Activated T-cell treated with anti-CD3 and anti-CD28 coated beads, Interleukin-2, amount 50 U/mL, for 4 hours (primary cell): ENCODE data around the gene FAM200C. TPM values are rescaled to one million over a fixed set of nuclear protein-coding genes. Genes with fewer than 3 reads are reported as not detected.
A peak's percentile ranks its signal among the peaks of the same experiment; 100 is the strongest.

ENCODE experiments used
- ATAC-seq, 2 donors: fragments of 200-7000 bp; cut with Tn5 transposase; one replicate each; pipeline ENCODE4 v1.10.0; 2021
- DNase-seq: peaks from one replicate; pipeline ENCODE4 v3.0.0-alpha.2; 2020
- H3K27me3 Mint-ChIP-seq: one replicate; pipeline ENCODE4 v1.8.0; 2021; ENCODE audit warnings: low read depth, mixed read lengths
- H3K36me3 Mint-ChIP-seq: one replicate; pipeline ENCODE4 v1.8.0; 2022; ENCODE audit warnings: mixed read lengths; ENCODE audit not compliant: insufficient read depth
- H3K4me1 Mint-ChIP-seq: one replicate; pipeline ENCODE4 v1.8.0; 2021; ENCODE audit warnings: low read depth, mixed read lengths
- H3K4me3 Mint-ChIP-seq: one replicate; pipeline ENCODE4 v1.8.0; 2021; ENCODE audit warnings: mild to moderate bottlenecking, moderate library complexity, mixed read lengths
- H3K9me3 Mint-ChIP-seq: one replicate; pipeline ENCODE4 v1.8.0; 2021; ENCODE audit warnings: mixed read lengths
- total RNA-seq, 3 donors: library from RNA; stranded (reverse); gene quantifications; one replicate each; pipeline ENCODE4 v1.2.1, GENCODE V29; 2021

FAM200C gene
- total RNA-seq, 3 donors from 2014 or later, result 0.38 to 0.43 (median 0.42) TPM

DNA sequence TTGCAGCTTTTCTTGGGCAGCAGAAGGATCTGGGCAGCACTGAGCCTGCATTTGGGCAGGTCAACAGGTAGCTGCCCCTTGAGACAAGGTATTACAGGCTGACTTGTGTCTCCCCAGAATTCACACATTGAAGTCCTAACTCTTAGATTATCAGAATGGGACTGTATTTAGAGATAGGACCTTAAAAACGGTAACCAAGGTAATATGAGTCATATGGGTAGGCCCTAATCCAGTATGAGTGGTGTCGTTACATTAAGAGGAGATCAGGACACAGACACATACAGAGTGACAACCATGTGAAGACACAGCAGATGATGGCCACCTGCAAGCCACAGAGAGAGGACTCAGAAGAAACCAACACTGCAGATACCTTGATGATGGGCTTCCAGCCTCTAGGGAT, 32.6 kb downstream of the FAM200C start:
- Mint-ChIP-seq H3K9me3 (no peaks in the 10 kb centered on the region), H3K27me3 (peaks cover 52% of the 10 kb centered on the region), H3K4me3 (no peak overlapping the region), H3K36me3 (no peaks in the 10 kb centered on the region), H3K4me1 (peaks cover 9% of the 10 kb centered on the region)
- peak in 1 of 2 donors; percentile 18 for ATAC-seq
- DNase-seq, result no peak

DNA sequence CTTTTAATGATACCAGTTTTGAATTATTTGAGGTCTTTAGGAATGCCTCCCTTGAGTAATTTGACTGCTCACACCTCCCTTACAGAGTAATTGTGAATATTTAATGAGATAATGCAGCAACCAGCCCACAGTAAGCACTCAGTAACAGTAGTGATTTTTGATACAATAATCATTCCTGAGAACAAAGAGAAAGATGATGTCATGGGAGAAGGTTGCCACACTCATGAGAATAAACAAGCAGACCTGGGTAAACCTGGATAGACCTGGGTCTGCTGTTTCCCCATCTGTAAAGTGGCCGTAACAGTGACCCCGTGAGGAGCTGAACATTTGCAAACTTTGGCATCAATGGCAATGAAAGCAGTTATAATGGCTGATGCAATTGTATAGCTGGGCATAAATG, 33.6 kb downstream of the FAM200C start:
- H3K4me3 Mint-ChIP-seq, result no peak overlapping the region
- peaks cover 9% of the 10 kb centered on the region for H3K4me1 Mint-ChIP-seq
- no peaks in the 10 kb centered on the region for H3K9me3 Mint-ChIP-seq
- H3K27me3 Mint-ChIP-seq, result peaks cover 49% of the 10 kb centered on the region
- ATAC-seq (no peak), DNase-seq (no peak)
- no peaks in the 10 kb centered on the region for H3K36me3 Mint-ChIP-seq

DNA sequence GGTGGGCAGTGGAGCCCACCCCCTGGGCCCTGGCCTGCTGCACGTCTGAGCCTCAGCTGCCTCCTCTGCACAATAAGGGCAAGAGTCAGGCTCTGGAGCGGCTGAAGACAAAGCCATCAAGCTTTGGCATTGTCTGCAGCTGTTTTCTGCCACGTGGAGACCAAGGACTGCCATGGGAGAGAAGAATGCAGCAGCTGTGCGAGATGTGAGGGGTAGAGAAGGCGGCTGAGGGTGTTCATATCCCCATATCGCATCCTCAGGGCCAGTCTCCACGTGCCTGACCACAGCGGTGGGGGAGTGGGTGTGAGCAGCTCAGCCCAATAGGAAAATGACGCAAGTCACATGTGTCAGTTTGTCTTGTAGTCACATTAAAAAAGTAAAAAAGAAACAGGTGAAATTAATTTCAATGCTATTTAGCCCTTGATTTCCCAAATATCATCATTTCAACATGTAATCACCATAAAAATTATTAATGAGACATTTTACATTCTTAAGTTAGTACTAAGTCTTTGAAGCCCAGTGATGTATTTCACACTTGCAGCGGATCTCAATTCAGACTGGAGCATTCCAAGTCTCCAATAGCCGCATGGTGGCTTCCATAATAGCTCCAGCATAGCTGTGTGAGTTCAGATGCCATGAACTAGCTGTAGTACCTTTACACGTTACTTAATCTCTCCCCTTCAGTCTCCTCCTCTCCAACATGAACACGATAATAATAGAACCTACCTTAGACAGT, 36.0 kb downstream of the FAM200C start:
- H3K36me3 Mint-ChIP-seq, result no peaks in the 10 kb centered on the region
- H3K9me3 Mint-ChIP-seq, result no peaks in the 10 kb centered on the region
- no peak for DNase-seq
- H3K4me3 Mint-ChIP-seq, result no peak overlapping the region
- no peak for ATAC-seq
- peaks cover 30% of the 10 kb centered on the region for H3K27me3 Mint-ChIP-seq
- H3K4me1 Mint-ChIP-seq, result no peaks in the 10 kb centered on the region

DNA sequence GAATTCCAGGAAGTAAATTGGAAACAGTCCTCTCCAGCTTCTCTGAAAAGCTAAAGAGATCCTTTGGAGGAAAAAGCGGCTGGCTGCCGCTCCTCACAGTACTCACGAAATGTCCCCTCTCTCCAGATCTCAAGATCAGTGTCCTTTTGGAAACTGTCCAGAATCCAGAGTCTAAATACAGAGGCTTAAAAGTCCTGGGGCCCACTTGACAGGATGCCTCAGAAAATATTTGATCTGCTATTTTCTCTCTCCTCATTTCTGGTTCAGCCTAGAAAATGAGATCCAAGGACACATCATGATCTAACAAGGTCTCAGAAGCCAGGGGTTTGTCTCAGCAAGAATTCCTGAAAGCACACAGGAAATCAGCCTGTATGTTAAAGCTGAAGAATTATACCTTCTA, 36.6 kb downstream of the FAM200C start:
- H3K4me3 Mint-ChIP-seq, result no peak overlapping the region
- H3K9me3 Mint-ChIP-seq, result no peaks in the 10 kb centered on the region
- H3K36me3 Mint-ChIP-seq, result no peaks in the 10 kb centered on the region
- no peak for ATAC-seq
- peaks cover 25% of the 10 kb centered on the region for H3K27me3 Mint-ChIP-seq
- no peaks in the 10 kb centered on the region for H3K4me1 Mint-ChIP-seq
- DNase-seq, result no peak

DNA sequence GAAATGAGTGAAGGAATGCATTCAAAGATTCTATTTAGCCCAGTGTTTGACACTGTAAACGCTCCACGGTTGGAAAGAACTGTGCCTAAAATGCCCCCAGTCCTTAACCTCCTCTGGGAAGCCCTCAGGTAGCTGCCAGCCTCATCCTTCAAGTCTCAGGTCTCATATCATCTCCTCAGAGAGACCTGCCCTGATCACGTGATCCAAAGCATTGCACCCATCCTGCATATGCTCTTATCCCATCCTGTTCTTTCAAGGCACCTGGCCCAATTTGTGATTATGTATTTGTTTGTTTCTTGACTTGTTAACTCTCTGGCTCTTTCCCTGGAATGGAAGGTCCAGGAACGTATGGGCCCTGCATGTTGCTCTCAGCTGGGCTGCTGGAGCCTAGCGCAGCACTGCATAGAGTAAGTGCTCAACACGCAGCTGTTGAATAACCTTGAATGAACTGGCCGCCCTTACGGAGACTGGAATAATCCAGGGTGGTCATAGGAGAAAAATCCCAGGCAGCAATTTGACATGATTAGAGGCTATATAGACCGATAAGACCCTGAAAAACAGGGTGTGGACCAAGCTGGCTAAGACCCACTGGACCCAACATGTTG, 38.1 kb downstream of the FAM200C start:
- DNase-seq (no peak), ATAC-seq (no peak)
- Mint-ChIP-seq H3K4me1 (no peaks in the 10 kb centered on the region), H3K9me3 (no peaks in the 10 kb centered on the region), H3K27me3 (peaks cover 14% of the 10 kb centered on the region), H3K4me3 (no peak overlapping the region), H3K36me3 (no peaks in the 10 kb centered on the region)

DNA sequence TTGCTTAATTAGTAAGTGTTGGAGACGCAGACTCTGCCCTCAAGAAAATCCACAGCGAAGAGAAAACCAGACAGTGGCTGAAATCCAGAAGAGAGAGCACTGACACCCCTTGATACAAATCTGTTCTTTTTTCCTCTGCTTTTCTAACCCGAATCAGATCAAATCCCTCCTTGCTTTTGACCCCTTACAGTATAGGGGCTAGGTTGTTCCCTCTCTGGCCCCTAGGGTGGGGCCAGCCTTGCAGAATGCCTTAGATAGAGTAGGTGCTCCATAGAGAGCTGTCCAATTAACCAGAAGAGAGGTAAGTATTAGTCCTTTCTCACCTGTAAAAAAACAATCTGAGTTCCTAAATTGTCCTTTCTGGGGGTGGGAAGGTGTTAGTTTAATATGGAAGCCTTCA, 39.5 kb downstream of the FAM200C start:
- H3K9me3 Mint-ChIP-seq, result no peaks in the 10 kb centered on the region
- ATAC-seq, result no peak
- H3K36me3 Mint-ChIP-seq, result no peaks in the 10 kb centered on the region
- H3K4me3 Mint-ChIP-seq, result no peak overlapping the region
- H3K4me1 Mint-ChIP-seq, result no peaks in the 10 kb centered on the region
- H3K27me3 Mint-ChIP-seq, result peaks cover 14% of the 10 kb centered on the region
- no peak for DNase-seq

DNA sequence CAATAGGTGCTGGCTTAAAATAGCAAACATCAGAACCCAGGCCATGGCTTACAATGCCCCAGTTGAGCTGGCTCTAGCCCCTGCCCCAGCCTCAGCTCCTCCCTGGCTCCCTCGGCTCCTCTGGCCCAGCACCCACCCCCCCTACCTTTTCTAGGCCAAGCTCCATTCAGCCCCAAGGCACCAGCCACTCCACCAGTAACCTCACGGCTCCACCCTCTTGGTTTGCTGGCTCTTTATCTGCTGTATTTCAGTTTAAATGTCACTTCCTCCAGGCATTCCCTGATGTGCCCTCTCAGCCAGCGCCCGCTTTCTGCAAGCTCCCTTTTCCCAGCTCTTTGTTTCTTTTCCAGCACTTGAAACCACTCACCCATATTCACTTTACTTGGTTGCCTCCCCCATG, 40.0 kb downstream of the FAM200C start:
- Mint-ChIP-seq H3K4me3 (no peak overlapping the region), H3K27me3 (peaks cover 10% of the 10 kb centered on the region), H3K36me3 (no peaks in the 10 kb centered on the region), H3K4me1 (no peaks in the 10 kb centered on the region), H3K9me3 (no peaks in the 10 kb centered on the region)
- ATAC-seq (no peak), DNase-seq (no peak)

DNA sequence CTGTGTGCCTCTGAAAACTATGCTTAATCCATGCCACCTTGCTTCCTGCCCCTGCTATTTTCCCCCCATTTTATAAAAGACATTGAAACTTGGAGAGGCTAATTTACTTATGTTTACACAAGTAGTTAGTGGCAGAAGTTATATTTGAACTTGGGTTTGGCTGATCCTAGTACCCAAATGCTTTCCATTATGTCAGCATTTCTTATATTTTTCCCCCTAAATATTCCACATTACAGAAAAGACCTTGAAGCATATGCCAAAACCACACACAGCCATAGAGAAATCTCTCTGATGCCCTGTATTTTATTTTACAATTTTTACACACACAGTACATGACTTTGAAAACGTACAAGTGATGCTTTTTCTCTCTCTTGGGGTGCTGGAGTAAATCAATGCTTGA, 40.6 kb downstream of the FAM200C start:
- Mint-ChIP-seq H3K4me1 (no peaks in the 10 kb centered on the region), H3K36me3 (no peaks in the 10 kb centered on the region), H3K27me3 (peaks cover 8% of the 10 kb centered on the region), H3K9me3 (no peaks in the 10 kb centered on the region), H3K4me3 (no peak overlapping the region)
- DNase-seq (no peak), ATAC-seq (no peak)

DNA sequence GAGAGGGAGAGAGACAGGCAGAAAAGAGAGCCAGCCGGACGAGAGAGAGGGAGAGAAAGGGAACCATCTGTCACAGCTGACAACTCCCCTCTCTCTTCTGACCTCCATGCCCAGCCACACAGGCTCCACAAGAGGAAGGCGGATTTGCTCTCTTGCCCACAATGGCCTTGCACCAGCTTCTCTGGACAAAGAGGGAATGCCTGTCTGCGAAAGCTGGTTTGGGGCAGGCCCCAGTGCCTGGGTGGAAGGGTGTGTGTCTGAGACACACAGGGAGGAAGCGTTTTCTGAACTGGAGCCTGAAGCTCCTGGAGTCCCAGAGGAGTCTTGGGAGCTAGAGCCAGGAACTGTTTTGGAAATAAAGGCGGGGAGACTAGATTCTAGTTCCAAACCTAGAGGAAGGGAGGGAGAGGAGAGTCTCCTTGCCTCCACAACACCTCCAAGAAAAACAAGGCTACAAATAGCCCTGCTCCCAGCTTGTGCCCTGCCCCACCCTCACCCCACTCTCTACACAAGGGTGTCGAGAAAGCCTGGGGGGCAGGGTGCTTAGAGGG, 41.9 kb downstream of the FAM200C start:
- H3K36me3 Mint-ChIP-seq, result no peaks in the 10 kb centered on the region
- ATAC-seq (no peak), DNase-seq (no peak)
- H3K4me1 Mint-ChIP-seq, result no peaks in the 10 kb centered on the region
- no peak overlapping the region for H3K4me3 Mint-ChIP-seq
- no peaks in the 10 kb centered on the region for H3K9me3 Mint-ChIP-seq
- H3K27me3 Mint-ChIP-seq, result peaks cover 8% of the 10 kb centered on the region

DNA sequence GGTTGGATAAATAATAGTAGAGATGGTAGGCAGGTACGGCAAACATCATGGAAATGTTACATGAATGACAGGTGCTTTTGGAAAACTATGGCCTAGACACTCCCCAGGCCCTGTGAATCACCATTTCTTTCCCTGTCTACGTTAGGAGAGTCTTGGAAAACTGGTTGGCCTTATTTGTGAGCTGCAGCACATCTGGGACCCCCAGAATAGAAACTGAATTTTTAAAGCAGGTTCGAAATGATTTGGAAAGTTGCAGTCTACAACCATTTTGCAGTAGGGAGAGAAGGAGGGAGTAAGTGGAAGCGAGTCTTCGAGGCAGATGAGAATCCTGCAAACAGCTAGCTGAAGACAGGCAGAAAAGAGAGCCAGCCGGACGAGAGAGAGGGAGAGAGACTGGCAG, 42.5 kb downstream of the FAM200C start:
- Mint-ChIP-seq H3K9me3 (no peaks in the 10 kb centered on the region), H3K36me3 (no peaks in the 10 kb centered on the region), H3K27me3 (peaks cover 8% of the 10 kb centered on the region), H3K4me3 (no peak overlapping the region), H3K4me1 (no peaks in the 10 kb centered on the region)
- DNase-seq, result no peak
- no peak for ATAC-seq

DNA sequence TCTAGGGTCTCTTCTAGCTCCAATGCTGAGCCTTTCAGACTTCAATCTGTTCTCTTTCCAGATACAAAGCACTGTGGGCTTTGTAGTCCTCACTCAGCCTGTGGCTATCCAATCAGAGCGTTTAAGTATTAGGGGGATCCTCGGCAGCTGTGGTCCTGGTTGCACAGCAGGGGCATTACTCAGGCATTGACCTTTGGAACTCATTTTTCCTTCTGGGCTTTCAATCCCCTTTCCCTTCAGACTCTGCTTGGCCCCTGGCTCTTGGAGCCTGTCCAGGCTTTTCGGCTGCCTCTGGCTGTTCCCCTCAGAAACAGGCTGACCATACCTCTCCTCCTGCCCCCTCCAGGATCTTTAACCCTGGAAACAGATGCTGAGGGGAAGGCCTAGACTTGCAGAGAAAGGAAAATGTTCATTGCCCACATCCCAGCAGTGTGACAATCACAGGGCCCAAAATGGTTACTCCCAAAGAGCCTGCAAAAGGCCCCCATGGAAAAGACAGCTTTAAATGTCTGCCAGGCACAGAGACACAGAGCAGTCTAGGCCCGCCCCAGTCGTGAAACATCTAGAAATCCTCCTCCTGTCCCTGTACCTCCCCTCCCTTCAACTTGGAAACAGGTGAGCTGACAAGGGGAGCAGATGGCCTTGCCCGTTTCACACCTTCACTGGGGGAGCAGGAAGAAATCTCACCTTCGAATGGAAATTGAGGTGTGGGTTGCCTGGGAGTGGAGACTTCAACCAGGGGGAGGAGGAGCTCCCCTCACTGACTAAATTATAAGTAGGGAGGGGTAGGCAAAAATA, 43.1 kb downstream of the FAM200C start:
- no peak for DNase-seq
- peaks cover 2% of the 10 kb centered on the region for H3K27me3 Mint-ChIP-seq
- no peak for ATAC-seq
- H3K4me1 Mint-ChIP-seq, result no peaks in the 10 kb centered on the region
- H3K36me3 Mint-ChIP-seq, result no peaks in the 10 kb centered on the region
- no peak overlapping the region for H3K4me3 Mint-ChIP-seq
- H3K9me3 Mint-ChIP-seq, result no peaks in the 10 kb centered on the region

DNA sequence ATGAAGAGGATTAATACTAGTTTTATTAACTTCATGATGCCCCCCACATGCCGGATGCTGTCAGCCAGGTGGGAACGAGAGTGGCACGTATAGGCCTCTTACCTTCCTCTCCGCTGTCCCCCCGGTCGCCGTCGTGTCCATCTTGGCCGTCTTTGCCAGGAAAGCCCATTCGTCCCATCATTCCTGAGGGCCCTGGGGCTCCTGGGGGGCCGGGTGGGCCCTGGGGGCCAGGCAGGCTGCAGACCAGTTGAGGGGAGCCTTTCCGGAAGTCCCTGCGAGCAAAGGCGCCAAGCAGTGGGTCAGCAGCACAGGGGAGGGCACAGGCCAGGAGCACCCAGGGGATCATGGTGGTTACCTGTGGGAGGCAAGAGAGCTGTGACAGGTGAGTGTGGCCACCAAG, 45.2 kb downstream of the FAM200C start:
- H3K4me1 Mint-ChIP-seq, result no peaks in the 10 kb centered on the region

DNA sequence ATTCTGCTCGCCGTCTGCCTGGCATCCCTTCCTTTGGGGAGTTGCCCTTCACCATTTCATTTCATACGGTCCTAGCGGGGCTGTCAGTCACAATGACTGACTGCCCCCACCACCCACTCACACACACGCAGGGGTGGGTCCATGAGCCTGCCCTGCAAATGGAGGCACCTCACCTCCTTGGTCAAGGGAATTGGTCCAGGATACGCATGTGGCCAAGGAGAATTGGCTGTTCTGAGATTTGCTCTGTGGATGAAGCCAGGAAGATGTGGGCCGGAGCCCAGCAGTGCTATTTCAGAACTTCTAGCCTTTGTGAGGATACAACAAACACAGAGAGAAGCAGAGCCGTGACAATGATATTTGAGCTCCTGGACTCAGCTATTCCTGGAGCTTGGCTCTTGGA, 46.5 kb downstream of the FAM200C start:
- H3K36me3 Mint-ChIP-seq, result no peaks in the 10 kb centered on the region
- DNase-seq, result no peak
- no peaks in the 10 kb centered on the region for H3K9me3 Mint-ChIP-seq
- H3K4me3 Mint-ChIP-seq, result no peak overlapping the region
- H3K27me3 Mint-ChIP-seq, result no peaks in the 10 kb centered on the region
- no peak for ATAC-seq
- no peaks in the 10 kb centered on the region for H3K4me1 Mint-ChIP-seq

More for the DNA sequence above, 45.2 kb downstream of the FAM200C start:
- Mint-ChIP-seq H3K4me3 (no peak overlapping the region), H3K27me3 (no peaks in the 10 kb centered on the region), H3K36me3 (no peaks in the 10 kb centered on the region), H3K9me3 (no peaks in the 10 kb centered on the region)
- DNase-seq (no peak), ATAC-seq (no peak)

DNA sequence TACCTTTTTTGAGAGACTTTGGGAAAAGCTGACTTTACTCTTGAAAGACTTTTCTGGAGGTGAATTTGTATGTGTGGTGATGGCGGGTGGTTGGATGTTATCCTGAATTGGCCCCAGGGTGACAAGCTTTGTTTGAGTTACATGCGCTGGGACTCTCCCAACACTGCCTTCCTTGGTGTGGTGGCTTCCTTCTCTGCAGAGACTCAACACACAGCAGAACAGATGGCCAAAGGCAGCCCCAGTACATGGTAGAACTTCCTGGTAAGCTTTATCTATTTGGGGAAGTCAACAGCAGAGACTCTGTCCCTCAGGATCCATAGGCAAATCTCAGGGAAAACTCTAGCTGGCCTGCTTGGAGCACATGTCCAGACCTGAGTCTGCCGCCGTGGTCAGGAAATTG, 47.5 kb downstream of the FAM200C start:
- Mint-ChIP-seq H3K9me3 (no peaks in the 10 kb centered on the region), H3K36me3 (no peaks in the 10 kb centered on the region)
- no peak for ATAC-seq

More for the DNA sequence above, 47.5 kb downstream of the FAM200C start:
- Mint-ChIP-seq H3K4me1 (no peaks in the 10 kb centered on the region), H3K27me3 (no peaks in the 10 kb centered on the region), H3K4me3 (no peak overlapping the region)
- no peak for DNase-seq
